ENCODE results near the gene DPP6.
A peak's percentile ranks its signal among the peaks of the same experiment; 100 is the strongest.

DNA sequence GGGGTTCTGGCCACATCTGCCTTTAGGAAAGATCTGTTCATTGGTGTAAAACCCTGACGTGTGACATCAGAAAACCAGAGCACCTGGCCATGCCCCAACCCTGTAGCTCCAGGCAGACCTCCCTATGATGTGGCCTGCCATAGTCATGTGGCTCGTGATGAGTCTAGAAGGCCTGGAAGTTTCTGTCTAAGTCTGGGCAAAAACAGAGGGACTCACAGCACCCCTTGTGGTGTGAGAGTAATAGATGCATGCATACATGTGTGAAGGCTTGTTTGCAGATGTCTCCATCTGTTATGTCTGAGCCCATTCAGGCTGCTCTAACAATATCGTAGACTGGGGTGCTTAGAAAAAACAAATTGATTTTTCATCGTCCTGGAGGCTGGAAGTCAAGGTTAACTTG lies 641.5 kb downstream of the DPP6 start:
- TF ChIP-seq, protein P1, sequence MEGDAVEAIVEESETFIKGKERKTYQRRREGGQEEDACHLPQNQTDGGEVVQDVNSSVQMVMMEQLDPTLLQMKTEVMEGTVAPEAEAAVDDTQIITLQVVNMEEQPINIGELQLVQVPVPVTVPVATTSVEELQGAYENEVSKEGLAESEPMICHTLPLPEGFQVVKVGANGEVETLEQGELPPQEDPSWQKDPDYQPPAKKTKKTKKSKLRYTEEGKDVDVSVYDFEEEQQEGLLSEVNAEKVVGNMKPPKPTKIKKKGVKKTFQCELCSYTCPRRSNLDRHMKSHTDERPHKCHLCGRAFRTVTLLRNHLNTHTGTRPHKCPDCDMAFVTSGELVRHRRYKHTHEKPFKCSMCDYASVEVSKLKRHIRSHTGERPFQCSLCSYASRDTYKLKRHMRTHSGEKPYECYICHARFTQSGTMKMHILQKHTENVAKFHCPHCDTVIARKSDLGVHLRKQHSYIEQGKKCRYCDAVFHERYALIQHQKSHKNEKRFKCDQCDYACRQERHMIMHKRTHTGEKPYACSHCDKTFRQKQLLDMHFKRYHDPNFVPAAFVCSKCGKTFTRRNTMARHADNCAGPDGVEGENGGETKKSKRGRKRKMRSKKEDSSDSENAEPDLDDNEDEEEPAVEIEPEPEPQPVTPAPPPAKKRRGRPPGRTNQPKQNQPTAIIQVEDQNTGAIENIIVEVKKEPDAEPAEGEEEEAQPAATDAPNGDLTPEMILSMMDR (IDR thresholded peaks at IDR 0.05; ENCODE audit: low read depth, low read length) = peak; percentile 19
- TF ChIP-seq POLR2A (IDR thresholded peaks at IDR 0.05; ENCODE audit: extremely low read depth, insufficient read length) = no peak
- TF ChIP-seq, protein P2, sequence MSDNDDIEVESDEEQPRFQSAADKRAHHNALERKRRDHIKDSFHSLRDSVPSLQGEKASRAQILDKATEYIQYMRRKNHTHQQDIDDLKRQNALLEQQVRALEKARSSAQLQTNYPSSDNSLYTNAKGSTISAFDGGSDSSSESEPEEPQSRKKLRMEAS (IDR thresholded peaks at IDR 0.05; ENCODE audit: low read depth, low read length) = no peak
